BLaER1 treated with 17β-estradiol and CSF1 and Interleukin-3, amounts not matched to agents 10 nM and 100 nM (cell line): Measurements from ENCODE around the gene TNFSF10.
"Not testable (repeated sequence)": the region's sequence is repeated elsewhere in the genome, so short reads cannot be mapped to it uniquely, and the experiment has no call there.

Source experiments
- H3K27ac ChIP-seq, 11 experiments: shearing (Covaris generic); formaldehyde crosslinking; 2 replicates each; pipeline ENCODE4 v1.8.1; 2022
- H3K27me3 ChIP-seq, 11 experiments: shearing (Covaris generic); formaldehyde crosslinking; 2 replicates each; pipeline ENCODE4 v1.8.1; 2022
- H3K36me3 ChIP-seq, 11 experiments: shearing (Covaris generic); formaldehyde crosslinking; 2 replicates each; pipeline ENCODE4 v1.8.1; 2022
- H3K4me1 ChIP-seq, 10 experiments: shearing (Covaris generic); formaldehyde crosslinking; 2 replicates each; pipeline ENCODE4 v1.8.1; 2022
- H3K4me2 ChIP-seq, 11 experiments: shearing (Covaris generic); formaldehyde crosslinking; 2 replicates each; pipeline ENCODE4 v1.8.1; 2022
- H3K4me3 ChIP-seq, 10 experiments: shearing (Covaris generic); formaldehyde crosslinking; 2 replicates each; pipeline ENCODE4 v1.8.1; 2022
- H3K9ac ChIP-seq, 11 experiments: shearing (Covaris generic); formaldehyde crosslinking; 2 replicates each; pipeline ENCODE4 v1.8.1; 2022
- H3K9me3 ChIP-seq, 11 experiments: shearing (Covaris generic); formaldehyde crosslinking; replicated peaks in 1 of 11; 2 replicates each; pipeline ENCODE4 v1.8.1; 2022
- H4K20me1 ChIP-seq, 11 experiments: shearing (Covaris generic); formaldehyde crosslinking; 2 replicates each; pipeline ENCODE4 v1.8.1; 2022
- Cebpa-rat ChIP-seq, 11 experiments: shearing (Covaris generic); IDR thresholded peaks; 2 replicates each; pipeline ENCODE4 v1.8.1; 2022

TNFSF10 gene

GRCh38 chr3:172511783-172512762 lies 11.2 kb downstream of the TNFSF10 start:
- Histone ChIP-seq H3K4me3 (peak overlapping the region in 8 of 10 experiments; percentile 9 to 54 (median 28); a peak in 11 of 20 replicates), H3K27ac (peak overlapping the region; percentile 70 to 96 (median 88)), H3K27me3 (no peaks in the 10 kb centered on the region), H3K36me3 (peaks cover 0 to 91% (median 28%) of the 10 kb centered on the region in 11 experiments; a peak in 12 of 22 replicates), H3K9ac (peak overlapping the region; percentile 28 to 80 (median 72); a peak in 20 of 22 replicates), H3K4me2 (peak overlapping the region; percentile 65 to 99 (median 87)), H3K4me1 (peaks cover 27 to 76% (median 66%) of the 10 kb centered on the region in 10 experiments), H3K9me3 (peaks cover 0 to 46% (median 7%) of the 10 kb centered on the region in 11 experiments; a peak in 12 of 22 replicates), H4K20me1 (no peaks in the 10 kb centered on the region; a peak in 1 of 22 replicates)
- TF ChIP-seq Cebpa-rat (IDR thresholded peaks at IDR 0.05) = peak; percentile 58 to 93 (median 85); a peak in 20 of 22 replicates

DNA sequence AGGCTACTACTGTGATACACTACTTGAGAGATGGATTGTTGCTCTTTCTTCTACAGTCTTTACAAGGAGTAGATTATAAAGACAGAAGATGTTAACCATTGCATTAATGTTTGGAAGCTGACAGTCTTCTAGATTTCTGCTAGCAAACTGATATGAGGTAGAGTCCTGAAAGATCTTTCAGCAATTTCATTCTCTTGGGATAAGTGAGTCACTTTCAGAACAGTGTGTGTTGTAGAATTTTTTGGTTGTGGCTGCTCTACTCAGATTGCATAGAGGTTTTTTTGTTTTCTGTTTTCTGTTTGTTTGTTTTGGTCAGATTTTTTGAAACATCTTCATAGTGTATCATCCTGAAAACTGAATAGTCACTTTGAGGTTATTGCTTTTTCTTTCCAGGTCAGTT lies 17.1 kb downstream of the TNFSF10 start:
- no peaks in the 10 kb centered on the region for H3K27me3 ChIP-seq
- H4K20me1 ChIP-seq = no peaks in the 10 kb centered on the region

GRCh38 chr3:172501540-172501939 lies 21.7 kb downstream of the TNFSF10 start:
- TF ChIP-seq Cebpa-rat (IDR thresholded peaks at IDR 0.05) = no peak
- Histone ChIP-seq H3K9me3 (peaks cover 8 to 25% (median 10%) of the 10 kb centered on the region in 11 experiments; a peak in 19 of 22 replicates), H3K27ac (no peak overlapping the region), H3K4me2 (no peak overlapping the region), H3K4me3 (no peak overlapping the region), H3K36me3 (peaks cover 0 to 24% (median 9%) of the 10 kb centered on the region in 11 experiments; a peak in 11 of 22 replicates), H3K9ac (no peak overlapping the region), H3K4me1 (peaks cover 0 to 14% (median 5%) of the 10 kb centered on the region in 10 experiments; a peak in 10 of 20 replicates), H3K27me3 (no peaks in the 10 kb centered on the region), H4K20me1 (no peaks in the 10 kb centered on the region)

More for the DNA sequence above, 17.1 kb downstream of the TNFSF10 start:
- no peak overlapping the region for H3K27ac ChIP-seq
- no peak overlapping the region for H3K9ac ChIP-seq
- no peak for TF ChIP-seq Cebpa-rat (IDR thresholded peaks at IDR 0.05)
- H3K4me1 ChIP-seq = peaks cover 4 to 18% (median 14%) of the 10 kb centered on the region in 10 experiments; a peak in 17 of 20 replicates
- peaks cover 0 to 70% (median 34%) of the 10 kb centered on the region in 11 experiments; a peak in 12 of 22 replicates for H3K36me3 ChIP-seq
- peaks cover 6 to 54% (median 13%) of the 10 kb centered on the region in 11 experiments; a peak in 19 of 22 replicates for H3K9me3 ChIP-seq
- H3K4me2 ChIP-seq = no peak overlapping the region
- no peak overlapping the region for H3K4me3 ChIP-seq

GRCh38 chr3:172490198-172490669 lies 33.0 kb downstream of the TNFSF10 start:
- not testable (repeated sequence) for H3K9ac ChIP-seq, H4K20me1 ChIP-seq, H3K36me3 ChIP-seq, H3K9me3 ChIP-seq, H3K4me3 ChIP-seq, H3K27me3 ChIP-seq
- Histone ChIP-seq H3K4me2 (peak overlapping the region in 2 of 11 experiments; percentile 12 to 38; a peak in 1 of 22 replicates), H3K27ac (peak overlapping the region in 6 of 11 experiments; percentile 21 to 54 (median 32); a peak in 6 of 22 replicates), H3K4me1 (peaks cover 0 to 14% (median 0%) of the 10 kb centered on the region in 10 experiments; a peak in 7 of 20 replicates)

DNA sequence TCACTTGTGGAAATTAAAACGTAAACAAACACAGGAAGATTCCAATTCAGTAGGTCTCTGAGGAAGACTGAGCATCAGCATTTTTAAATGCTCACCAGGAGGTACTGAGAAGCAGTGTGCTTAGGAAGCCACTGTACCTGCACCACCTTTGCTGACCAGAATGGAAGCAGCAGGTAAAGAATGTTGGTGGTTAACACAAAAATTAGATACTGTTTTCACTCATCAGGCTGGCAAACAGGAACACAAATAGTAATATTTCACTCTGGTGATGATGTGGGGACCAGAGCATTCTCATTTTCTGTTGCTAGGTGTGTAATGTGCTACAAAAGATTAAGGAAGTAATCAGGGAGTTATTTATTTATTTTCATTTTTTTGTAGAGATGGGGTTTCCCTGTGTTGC lies 45.1 kb downstream of the TNFSF10 start:
- Histone ChIP-seq H3K27me3 (no peaks in the 10 kb centered on the region), H3K36me3 (no peaks in the 10 kb centered on the region), H3K4me3 (no peak overlapping the region), H3K9me3 (no peaks in the 10 kb centered on the region), H3K4me2 (no peak overlapping the region), H4K20me1 (no peaks in the 10 kb centered on the region), H3K27ac (no peak overlapping the region), H3K9ac (no peak overlapping the region), H3K4me1 (peaks cover 0 to 7% (median 2%) of the 10 kb centered on the region in 10 experiments; a peak in 4 of 20 replicates)
- no peak for TF ChIP-seq Cebpa-rat (IDR thresholded peaks at IDR 0.05)

DNA sequence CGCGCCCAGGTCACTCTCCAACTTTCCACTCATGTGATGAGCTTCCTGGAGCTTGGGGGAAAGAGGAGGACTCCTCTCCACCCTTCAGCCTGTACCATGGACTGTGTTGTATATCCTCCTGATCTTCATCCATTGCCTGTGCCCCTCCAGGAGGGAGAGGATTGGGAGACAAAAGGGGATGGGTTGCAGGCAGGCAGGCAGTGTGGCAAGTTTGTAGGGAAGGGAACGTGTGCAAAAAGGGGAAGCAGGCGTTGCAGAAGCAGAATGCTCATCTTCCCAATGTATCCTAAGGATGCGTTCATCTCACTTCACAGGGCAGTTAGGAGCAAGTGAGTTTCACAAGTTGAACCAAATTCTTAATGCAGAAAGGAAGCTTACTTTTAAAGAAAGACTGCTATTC lies 46.9 kb downstream of the TNFSF10 start:
- TF ChIP-seq Cebpa-rat (IDR thresholded peaks at IDR 0.05) = no peak
- no peak overlapping the region for H3K4me3 ChIP-seq
- peak overlapping the region in 5 of 11 experiments; percentile 45 to 70 (median 56); a peak in 8 of 22 replicates for H3K4me2 ChIP-seq

DNA sequence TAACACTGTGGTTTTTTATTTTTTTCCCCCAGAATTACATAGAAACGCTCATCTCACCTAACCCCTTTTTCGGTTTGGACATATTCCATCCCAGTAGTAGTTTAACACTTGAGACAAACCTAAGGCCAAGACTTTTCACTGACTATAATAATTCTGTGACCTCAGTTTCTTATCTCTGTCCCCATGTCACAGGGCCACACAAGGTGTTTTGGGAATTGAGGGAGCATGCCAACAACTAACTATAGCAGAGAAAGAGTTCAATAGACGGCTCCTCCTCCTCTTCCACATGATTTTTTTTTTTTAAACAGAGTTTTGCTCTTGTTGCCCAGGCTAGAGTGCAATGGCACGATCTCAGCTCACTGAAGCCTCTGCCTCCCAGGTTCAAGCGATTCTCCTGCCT lies 47.5 kb downstream of the TNFSF10 start:
- H3K27ac ChIP-seq = no peak overlapping the region
- no peak overlapping the region for H3K4me3 ChIP-seq
- no peaks in the 10 kb centered on the region for H3K36me3 ChIP-seq
- H3K4me1 ChIP-seq = peaks cover 0 to 7% (median 2%) of the 10 kb centered on the region in 10 experiments; a peak in 4 of 20 replicates
- no peak for TF ChIP-seq Cebpa-rat (IDR thresholded peaks at IDR 0.05)
- no peak overlapping the region for H3K4me2 ChIP-seq
- no peak overlapping the region for H3K9ac ChIP-seq
- H4K20me1 ChIP-seq = no peaks in the 10 kb centered on the region
- peaks cover 4 to 14% (median 9%) of the 10 kb centered on the region in 11 experiments; a peak in 16 of 22 replicates for H3K9me3 ChIP-seq
- H3K27me3 ChIP-seq = no peaks in the 10 kb centered on the region

More for the DNA sequence above, 46.9 kb downstream of the TNFSF10 start:
- Histone ChIP-seq H3K36me3 (no peaks in the 10 kb centered on the region), H3K9ac (no peak overlapping the region), H4K20me1 (no peaks in the 10 kb centered on the region), H3K4me1 (peaks cover 0 to 7% (median 2%) of the 10 kb centered on the region in 10 experiments; a peak in 4 of 20 replicates), H3K27ac (no peak overlapping the region), H3K9me3 (peaks cover 4 to 14% (median 9%) of the 10 kb centered on the region in 11 experiments; a peak in 16 of 22 replicates), H3K27me3 (no peaks in the 10 kb centered on the region)

DNA sequence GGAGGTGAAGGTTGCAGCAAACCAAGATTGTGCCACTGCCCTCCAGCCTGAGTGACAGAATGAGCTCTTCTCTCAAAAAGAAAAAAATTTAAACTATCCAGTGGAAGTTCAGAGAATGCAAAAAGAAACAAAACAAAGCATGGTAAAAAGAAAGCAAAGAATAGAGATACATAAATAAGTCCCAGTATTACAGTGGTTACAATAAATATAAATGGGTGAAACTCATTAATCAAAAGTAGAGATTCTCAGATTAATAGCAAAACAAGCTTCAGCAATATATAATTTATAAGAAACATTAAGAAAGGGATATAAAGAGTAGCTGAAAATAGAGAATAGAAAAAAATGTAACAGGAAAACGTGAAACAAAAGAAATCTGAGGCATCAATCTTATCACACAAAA lies 51.3 kb downstream of the TNFSF10 start:
- H4K20me1 ChIP-seq = no peaks in the 10 kb centered on the region
- TF ChIP-seq Cebpa-rat (IDR thresholded peaks at IDR 0.05) = no peak
- H3K4me3 ChIP-seq = no peak overlapping the region
- H3K27ac ChIP-seq = no peak overlapping the region
- no peak overlapping the region for H3K4me2 ChIP-seq
- no peaks in the 10 kb centered on the region for H3K36me3 ChIP-seq
- H3K4me1 ChIP-seq = peaks cover 0 to 7% (median 2%) of the 10 kb centered on the region in 10 experiments; a peak in 4 of 20 replicates
- no peaks in the 10 kb centered on the region for H3K27me3 ChIP-seq
- no peak overlapping the region for H3K9ac ChIP-seq
- H3K9me3 ChIP-seq = peaks cover 4 to 14% (median 9%) of the 10 kb centered on the region in 11 experiments; a peak in 16 of 22 replicates

DNA sequence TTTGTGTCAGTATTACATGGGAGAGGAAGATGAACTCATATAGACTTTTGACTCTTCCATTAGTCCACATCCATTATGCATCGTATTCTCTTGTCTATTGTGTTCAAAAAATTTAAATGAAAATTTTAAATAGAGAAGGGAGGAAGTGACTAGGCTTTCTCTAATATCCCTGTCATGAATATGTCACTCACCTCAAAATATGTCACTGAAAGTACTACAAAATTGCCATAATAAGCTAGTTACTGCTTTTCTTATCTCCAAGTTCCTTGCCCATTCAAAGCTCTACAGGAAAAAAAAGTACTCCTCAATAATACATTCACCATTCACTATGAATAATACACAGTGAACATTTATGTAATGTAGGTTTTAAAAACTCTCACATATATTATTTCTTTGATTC lies 52.6 kb downstream of the TNFSF10 start:
- no peaks in the 10 kb centered on the region for H3K36me3 ChIP-seq
- H3K9me3 ChIP-seq = peaks cover 4 to 14% (median 9%) of the 10 kb centered on the region in 11 experiments; a peak in 16 of 22 replicates
- H3K9ac ChIP-seq = no peak overlapping the region
- H4K20me1 ChIP-seq = no peaks in the 10 kb centered on the region
- no peak overlapping the region for H3K27ac ChIP-seq
- no peaks in the 10 kb centered on the region for H3K4me1 ChIP-seq
- no peak overlapping the region for H3K4me2 ChIP-seq
- no peak for TF ChIP-seq Cebpa-rat (IDR thresholded peaks at IDR 0.05)
- H3K27me3 ChIP-seq = no peaks in the 10 kb centered on the region
- no peak overlapping the region for H3K4me3 ChIP-seq
